GM12891 (cell line): ENCODE data around the gene FAR1.

ENCODE experiments used
- PAX5 ChIP-seq: IDR thresholded peaks from 2 replicates; pipeline ENCODE4 v1.6.1; 2011; ENCODE audit warnings: low read length, moderate library complexity, mild to moderate bottlenecking; ENCODE audit not compliant: insufficient read depth, severe bottlenecking
- POLR2A ChIP-seq: IDR thresholded peaks from 2 replicates; pipeline ENCODE4 v1.6.1; 2011; ENCODE audit warnings: low read depth, low read length, control low read depth
- POLR2AphosphoS5 ChIP-seq: IDR thresholded peaks from 2 replicates; pipeline ENCODE4 v1.6.1; 2011; ENCODE audit warnings: low read depth, low read length, control low read depth
- POU2F2 ChIP-seq: IDR thresholded peaks from 2 replicates; pipeline ENCODE4 v1.6.1; 2011; ENCODE audit warnings: low read depth, mild to moderate bottlenecking, control low read depth, low read length, moderate library complexity
- TAF1 ChIP-seq: IDR thresholded peaks from 2 replicates; pipeline ENCODE4 v1.6.1; 2011; ENCODE audit warnings: low read depth, low read length, control low read depth

- TF ChIP-seq POLR2AphosphoS5: no peak
- no peak for TF ChIP-seq POLR2A
- no peak for TF ChIP-seq TAF1
- no peak for TF ChIP-seq POU2F2
- no peak for TF ChIP-seq PAX5
Measured at GRCh38 chr11:13705710-13706109, 37.2 kb downstream of the FAR1 start.
